Esophagus squamous epithelium (tissue), 5 donors: Measurements from ENCODE around the gene UROS. TPM values are rescaled to one million over a fixed set of nuclear protein-coding genes. Genes with fewer than 3 reads are reported as not detected.

ENCODE experiments used
- DNase-seq: peaks from one replicate; lab custom pipeline; 2025; lab: John Stamatoyannopoulos, UW
- H3K27ac ChIP-seq, 4 donors: fragments of 200-600 bp; sonication (generic); one replicate each; pipeline ENCODE4 v1.5.1; 2016 to 2019; ENCODE audit warnings: mild to moderate bottlenecking in 1 of 4
- H3K27me3 ChIP-seq, 4 donors: fragments of 200-600 bp; sonication (generic); 1 replicate in 3 of 4; 2 replicates in 1 of 4; pipeline versions ENCODE4 v1.5.1 to v1.6.0; 2017 to 2021; ENCODE audit warnings: antibody characterized with exemption in 1 of 4
- H3K36me3 ChIP-seq, 3 donors: fragments of 200-600 bp; sonication (generic); one replicate each; pipeline ENCODE4 v1.5.1; 2016 to 2019
- H3K4me1 ChIP-seq, 3 donors: fragments of 200-600 bp; sonication (generic); one replicate each; pipeline ENCODE4 v1.5.1; 2017 to 2019
- H3K4me3 ChIP-seq, 4 donors: fragments of 200-600 bp; sonication (generic); 1 replicate in 3 of 4; 2 replicates in 1 of 4; pipeline ENCODE4 v1.5.1; 2016 to 2019; ENCODE audit warnings: mild to moderate bottlenecking in 2 of 4, moderate library complexity in 1 of 4
- H3K9me3 ChIP-seq, 3 donors: fragments of 200-600 bp; sonication (generic); one replicate each; pipeline ENCODE4 v1.5.1; 2016 to 2019
- CTCF ChIP-seq, 6 experiments: fragments of 450-650 bp in 4 of 6; fragments of 200-600 bp in 2 of 6; sonication (generic) in 2 of 6; IDR thresholded peaks; one replicate each; pipeline ENCODE4 v1.5.1; 2016 to 2019; ENCODE audit warnings: antibody characterized with exemption in 6 of 6, mild to moderate bottlenecking in 4 of 6, moderate library complexity in 4 of 6
- POLR2A ChIP-seq, 4 donors: fragments of 450-650 bp; IDR thresholded peaks; one replicate each; pipeline ENCODE4 v1.6.1; 2017; ENCODE audit warnings: antibody characterized with exemption in 4 of 4, mild to moderate bottlenecking in 4 of 4, moderate library complexity in 3 of 4
- WGBS, 2 donors: methylation state at CpG; one replicate each; pipeline ENCODE4 v1.1.5; 2018; 5-methylcytosine and 5-hydroxymethylcytosine counted together
- intact Hi-C: fragments of 100-400 bp; cut with DNase I; formaldehyde crosslinking; loops from one replicate; pipeline ENCODE4 v1.15.0; 2022
- small RNA-seq, 4 donors: library from RNA; depleted of rRNA; stranded (forward); fragments of <200 nt; gene quantifications; one replicate each; pipeline ENCODE3, GENCODE V24; 2016
- total RNA-seq, 4 donors: library from RNA; depleted of rRNA; stranded (reverse); fragments of >200 nt; gene quantifications; one replicate each; pipeline ENCODE4 v1.1.0, GENCODE V29; 2016
- donor health status: DM: yes; HTN: yes; CAD: no.

UROS gene
- total RNA-seq, 4 donors from 2014 or later, result 17.5 to 40.7 (median 23.8) TPM

GRCh38 chr10:125742465-125742864 is 80.6 kb downstream of the UROS start:
- Histone ChIP-seq H3K27me3 (no peaks in the 10 kb centered on the region), H3K4me3 (no peak overlapping the region), H3K36me3 (peaks cover 21 to 100% (median 54%) of the 10 kb centered on the region in 3 donors), H3K4me1 (no peaks in the 10 kb centered on the region), H3K27ac (no peak overlapping the region), H3K9me3 (no peaks in the 10 kb centered on the region)
- 60 to 63% methylated on average over 2 of the region's 2 CpGs for WGBS, 2 donors
- intact Hi-C loops, result no loop called here
- DNase-seq, result no peak
- TF ChIP-seq POLR2A (IDR thresholded peaks at IDR 0.05) (no peak), CTCF (IDR thresholded peaks at IDR 0.05) (no peak)

GRCh38 chr10:125739994-125740679 is 82.9 kb downstream of the UROS start:
- intact Hi-C loops, result no loop called here
- DNase-seq, result no peak
- Histone ChIP-seq H3K36me3 (peaks cover 27 to 100% (median 52%) of the 10 kb centered on the region in 3 donors), H3K4me1 (no peaks in the 10 kb centered on the region), H3K27me3 (no peaks in the 10 kb centered on the region), H3K4me3 (no peak overlapping the region), H3K9me3 (no peaks in the 10 kb centered on the region), H3K27ac (no peak overlapping the region)
- 89 to 96% methylated on average over 7 of the region's 7 CpGs for WGBS, 2 donors
- no peak for TF ChIP-seq CTCF (IDR thresholded peaks at IDR 0.05)
- no peak for TF ChIP-seq POLR2A (IDR thresholded peaks at IDR 0.05)

Small RNAs within 50 kb of the gene (small RNA-seq; reads per million reads assigned to genes)
- gene MIR4484, result 0 to 0.09 (median 0) reads per million in 4 donors
- gene RF00017, result 0 reads per million in 4 donors

Other genes starting within 250 kb of the UROS start
- not detected for gene TEX36, start 140.1 kb downstream of the UROS start, total RNA-seq
- 10 to 100 TPM in 3 of 4 donors, 1 to 10 TPM in 1; 4.3 to 21.2 (median 15.6) TPM for gene EDRF1, start 103.5 kb downstream of the UROS start, total RNA-seq
- under 1 TPM in 1 of 4 donors, not detected in 3; 0.19 TPM for gene MMP21, start 47.4 kb downstream of the UROS start, total RNA-seq
- gene BCCIP, start 288 bp upstream of the UROS start, total RNA-seq, result 10 to 100 TPM; 29.5 to 62.0 (median 53.5) TPM
- 10 to 100 TPM; 36.6 to 52.4 (median 42.3) TPM for gene DHX32, start 58.0 kb upstream of the UROS start, total RNA-seq
- 1 to 10 TPM; 1.7 to 7.7 (median 3.8) TPM for gene FANK1, start 73.3 kb upstream of the UROS start, total RNA-seq